Thyroid gland (tissue), 4 donors: ENCODE measurements around the gene PHEX. TPM values are rescaled to one million over a fixed set of nuclear protein-coding genes. Genes with fewer than 3 reads are reported as not detected.

Experiments used
- DNase-seq, 2 donors: peaks; one replicate each; pipeline ENCODE4 v3.0.0-alpha.2; 2019
- H3K27ac ChIP-seq, 3 donors: fragments of 200-600 bp; sonication (generic); 1 replicate in 2 of 3; 2 replicates in 1 of 3; pipeline ENCODE4 v1.5.1; 2016 to 2019; ENCODE audit warnings: mild to moderate bottlenecking in 1 of 3, moderate library complexity in 1 of 3
- H3K27me3 ChIP-seq: fragments of 200-600 bp; sonication (generic); one replicate; pipeline ENCODE4 v1.5.1; 2019
- H3K36me3 ChIP-seq, 2 donors: fragments of 200-600 bp; sonication (generic); one replicate each; pipeline ENCODE4 v1.5.1; 2016 to 2019
- H3K4me1 ChIP-seq, 2 donors: fragments of 200-600 bp; sonication (generic); one replicate each; pipeline ENCODE4 v1.5.1; 2017 to 2019
- H3K4me3 ChIP-seq, 3 donors: fragments of 200-600 bp; sonication (generic); replicated peaks in 1 of 3; 1 replicate in 2 of 3; 2 replicates in 1 of 3; pipeline ENCODE4 v1.5.1; 2016; ENCODE audit warnings: mild to moderate bottlenecking in 1 of 3
- H3K9me3 ChIP-seq: fragments of 200-600 bp; sonication (generic); one replicate; pipeline ENCODE4 v1.5.1; 2017
- POLR2A ChIP-seq, 2 donors: fragments of 450-650 bp; IDR thresholded peaks; one replicate each; pipeline ENCODE4 v1.6.1; 2017; ENCODE audit warnings: antibody characterized with exemption in 2 of 2, mild to moderate bottlenecking in 2 of 2, moderate library complexity in 1 of 2
- WGBS, 2 donors: methylation state at CpG; one replicate each; pipeline ENCODE4 v1.1.5; 2017; 5-methylcytosine and 5-hydroxymethylcytosine counted together
- intact Hi-C: fragments of 100-400 bp; cut with DNase I; formaldehyde crosslinking; loops from one replicate; pipeline ENCODE4 v1.15.1; 2023
- total RNA-seq, 4 donors: library from RNA; depleted of rRNA; stranded (reverse); fragments of >200 nt; gene quantifications; one replicate each; pipeline ENCODE4 v1.2.3, GENCODE V29; 2016
- TF ChIP-seq, protein P1 (sequence below), 6 experiments: fragments of 200-600 bp in 3 of 6; fragments of 450-650 bp in 3 of 6; sonication (generic) in 3 of 6; IDR thresholded peaks; one replicate each; pipeline ENCODE4 v1.5.1; 2016 to 2019; ENCODE audit warnings: antibody characterized with exemption in 6 of 6, mild to moderate bottlenecking in 2 of 6, inconsistent platforms in 1 of 6, moderate library complexity in 1 of 6

The PHEX gene
- total RNA-seq, 4 donors from 2014 or later: 1.5 to 12.4 (median 5.2) TPM

DNA sequence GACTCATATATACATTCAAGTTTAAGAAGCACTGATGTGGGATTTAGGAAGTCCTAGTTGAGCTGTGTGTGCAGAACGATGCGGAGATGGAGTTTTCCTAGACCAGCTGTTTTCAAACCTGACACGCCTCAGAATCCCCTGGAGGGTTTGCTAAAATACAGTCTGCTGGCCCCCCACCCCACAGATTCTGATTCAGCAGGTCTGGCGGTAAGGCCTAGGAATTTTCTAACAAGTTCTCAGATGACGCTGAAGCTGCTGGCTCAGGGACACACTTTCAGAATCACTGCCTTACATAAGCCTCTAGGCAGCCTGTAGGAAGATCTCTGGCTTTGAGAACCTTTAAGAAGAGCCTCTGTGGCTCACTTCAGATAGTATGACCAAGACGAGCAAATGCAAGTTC is 73.1 kb downstream of the PHEX start:
- Histone ChIP-seq H3K36me3 (no peaks in the 10 kb centered on the region), H3K27me3 (no peaks in the 10 kb centered on the region), H3K9me3 (no peaks in the 10 kb centered on the region), H3K4me1 (no peaks in the 10 kb centered on the region), H3K4me3 (no peak overlapping the region), H3K27ac (no peak overlapping the region)
- intact Hi-C loops: no loop called here
- 54 to 56% methylated on average over 2 to 4 of the region's 6 CpGs for WGBS, 2 donors
- no peak for DNase-seq
- TF ChIP-seq POLR2A (IDR thresholded peaks at IDR 0.05): no peak
- TF ChIP-seq, protein P1, sequence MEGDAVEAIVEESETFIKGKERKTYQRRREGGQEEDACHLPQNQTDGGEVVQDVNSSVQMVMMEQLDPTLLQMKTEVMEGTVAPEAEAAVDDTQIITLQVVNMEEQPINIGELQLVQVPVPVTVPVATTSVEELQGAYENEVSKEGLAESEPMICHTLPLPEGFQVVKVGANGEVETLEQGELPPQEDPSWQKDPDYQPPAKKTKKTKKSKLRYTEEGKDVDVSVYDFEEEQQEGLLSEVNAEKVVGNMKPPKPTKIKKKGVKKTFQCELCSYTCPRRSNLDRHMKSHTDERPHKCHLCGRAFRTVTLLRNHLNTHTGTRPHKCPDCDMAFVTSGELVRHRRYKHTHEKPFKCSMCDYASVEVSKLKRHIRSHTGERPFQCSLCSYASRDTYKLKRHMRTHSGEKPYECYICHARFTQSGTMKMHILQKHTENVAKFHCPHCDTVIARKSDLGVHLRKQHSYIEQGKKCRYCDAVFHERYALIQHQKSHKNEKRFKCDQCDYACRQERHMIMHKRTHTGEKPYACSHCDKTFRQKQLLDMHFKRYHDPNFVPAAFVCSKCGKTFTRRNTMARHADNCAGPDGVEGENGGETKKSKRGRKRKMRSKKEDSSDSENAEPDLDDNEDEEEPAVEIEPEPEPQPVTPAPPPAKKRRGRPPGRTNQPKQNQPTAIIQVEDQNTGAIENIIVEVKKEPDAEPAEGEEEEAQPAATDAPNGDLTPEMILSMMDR (IDR thresholded peaks at IDR 0.05): no peak

DNA sequence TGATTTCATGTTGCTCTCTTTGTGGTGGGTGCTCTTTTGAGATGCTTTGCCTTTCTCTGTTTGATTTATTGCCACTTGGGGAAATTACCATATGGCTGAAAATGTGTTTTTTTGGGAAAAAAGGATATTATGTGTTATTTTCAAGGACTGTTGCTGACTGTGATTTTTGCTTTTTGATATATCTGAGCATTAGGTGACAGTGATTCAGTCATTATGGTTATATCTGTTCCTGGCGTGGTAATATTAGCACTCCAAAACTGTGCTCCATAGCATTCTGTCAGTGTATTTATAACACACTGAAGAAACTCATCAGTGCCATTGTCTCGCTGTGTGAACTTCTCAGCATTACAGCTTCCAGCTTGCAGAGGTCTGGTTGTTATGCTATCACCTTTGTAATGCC is 73.8 kb downstream of the PHEX start:
- no peaks in the 10 kb centered on the region for H3K9me3 ChIP-seq
- no peaks in the 10 kb centered on the region for H3K4me1 ChIP-seq
- TF ChIP-seq POLR2A (IDR thresholded peaks at IDR 0.05): no peak
- TF ChIP-seq, protein P1 (IDR thresholded peaks at IDR 0.05): no peak
- 91 to 96% methylated on average over 2 of the region's 2 CpGs for WGBS, 2 donors
- intact Hi-C loops: no loop called here
- H3K36me3 ChIP-seq: no peaks in the 10 kb centered on the region
- H3K27ac ChIP-seq: no peak overlapping the region
- no peaks in the 10 kb centered on the region for H3K27me3 ChIP-seq
- H3K4me3 ChIP-seq: no peak overlapping the region
- no peak for DNase-seq

DNA sequence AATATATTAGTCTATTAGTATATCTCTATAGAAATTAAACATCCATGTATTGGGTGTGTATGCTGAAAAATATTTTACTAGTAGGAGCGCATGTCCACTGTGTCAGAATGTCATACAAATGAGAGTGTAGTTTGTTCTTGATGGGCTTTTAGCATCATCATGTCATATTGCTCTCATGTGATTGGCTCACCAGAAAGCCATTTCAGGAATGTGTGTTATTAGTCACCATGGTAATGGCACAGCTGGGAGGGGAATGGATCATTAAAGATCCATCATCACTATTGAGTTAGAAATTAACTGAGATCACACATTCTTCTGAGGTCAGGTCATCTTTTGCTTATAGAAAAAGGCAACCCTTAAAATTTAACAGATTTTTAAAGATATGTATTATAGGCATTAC is 77.3 kb downstream of the PHEX start:
- H3K27ac ChIP-seq: no peak overlapping the region
- no peaks in the 10 kb centered on the region for H3K36me3 ChIP-seq
- intact Hi-C loops: no loop called here
- no peaks in the 10 kb centered on the region for H3K4me1 ChIP-seq
- H3K4me3 ChIP-seq: no peak overlapping the region
- H3K27me3 ChIP-seq: no peaks in the 10 kb centered on the region
- no peak for TF ChIP-seq POLR2A (IDR thresholded peaks at IDR 0.05)
- H3K9me3 ChIP-seq: no peaks in the 10 kb centered on the region
- no peak for DNase-seq
- WGBS, 2 donors: 100% methylated on average over 1 of the region's 1 CpG

DNA sequence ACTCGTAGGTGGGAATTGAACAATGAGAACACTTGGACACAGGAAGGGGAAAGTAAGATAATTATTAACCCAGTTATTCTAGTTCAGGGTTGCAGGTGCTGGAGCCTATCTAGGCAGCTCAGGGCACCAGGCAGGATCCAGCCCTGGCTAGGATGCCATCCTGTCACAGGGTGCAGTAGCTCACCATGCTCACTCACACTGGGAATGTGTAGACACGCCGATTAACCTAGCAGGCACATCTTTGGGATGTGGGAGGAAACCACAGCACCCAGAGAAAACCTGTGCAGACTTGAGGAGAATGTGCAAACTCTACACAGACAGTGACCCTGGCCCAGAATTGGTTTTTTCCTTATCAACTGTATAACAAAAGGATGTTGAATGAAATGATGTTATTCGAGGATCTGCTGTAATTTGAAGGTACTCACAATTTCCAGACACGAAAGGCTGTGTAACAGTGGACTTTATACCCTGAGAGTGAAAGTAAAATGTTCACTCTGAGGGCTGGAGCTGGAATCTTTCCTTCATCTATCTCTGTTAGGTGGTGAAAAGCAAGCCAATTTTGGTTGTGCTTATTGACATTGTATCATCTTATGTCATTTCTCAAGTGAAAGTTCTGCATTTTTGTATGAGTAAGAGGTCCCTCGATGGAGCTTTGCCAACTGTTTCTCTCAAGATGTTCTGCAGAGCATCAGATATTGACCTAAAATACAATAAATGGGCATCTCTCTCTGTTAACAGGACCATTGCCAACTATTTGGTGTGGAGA is 78.8 kb downstream of the PHEX start:
- 79 to 84% methylated on average over 4 to 6 of the region's 6 CpGs for WGBS, 2 donors
- no peaks in the 10 kb centered on the region for H3K9me3 ChIP-seq
- intact Hi-C loops: no loop called here
- H3K4me1 ChIP-seq: no peaks in the 10 kb centered on the region
- no peaks in the 10 kb centered on the region for H3K36me3 ChIP-seq
- no peak for DNase-seq
- no peak overlapping the region for H3K4me3 ChIP-seq
- H3K27me3 ChIP-seq: no peaks in the 10 kb centered on the region
- TF ChIP-seq POLR2A (IDR thresholded peaks at IDR 0.05): no peak
- TF ChIP-seq, protein P1 (IDR thresholded peaks at IDR 0.05): no peak
- H3K27ac ChIP-seq: no peak overlapping the region

DNA sequence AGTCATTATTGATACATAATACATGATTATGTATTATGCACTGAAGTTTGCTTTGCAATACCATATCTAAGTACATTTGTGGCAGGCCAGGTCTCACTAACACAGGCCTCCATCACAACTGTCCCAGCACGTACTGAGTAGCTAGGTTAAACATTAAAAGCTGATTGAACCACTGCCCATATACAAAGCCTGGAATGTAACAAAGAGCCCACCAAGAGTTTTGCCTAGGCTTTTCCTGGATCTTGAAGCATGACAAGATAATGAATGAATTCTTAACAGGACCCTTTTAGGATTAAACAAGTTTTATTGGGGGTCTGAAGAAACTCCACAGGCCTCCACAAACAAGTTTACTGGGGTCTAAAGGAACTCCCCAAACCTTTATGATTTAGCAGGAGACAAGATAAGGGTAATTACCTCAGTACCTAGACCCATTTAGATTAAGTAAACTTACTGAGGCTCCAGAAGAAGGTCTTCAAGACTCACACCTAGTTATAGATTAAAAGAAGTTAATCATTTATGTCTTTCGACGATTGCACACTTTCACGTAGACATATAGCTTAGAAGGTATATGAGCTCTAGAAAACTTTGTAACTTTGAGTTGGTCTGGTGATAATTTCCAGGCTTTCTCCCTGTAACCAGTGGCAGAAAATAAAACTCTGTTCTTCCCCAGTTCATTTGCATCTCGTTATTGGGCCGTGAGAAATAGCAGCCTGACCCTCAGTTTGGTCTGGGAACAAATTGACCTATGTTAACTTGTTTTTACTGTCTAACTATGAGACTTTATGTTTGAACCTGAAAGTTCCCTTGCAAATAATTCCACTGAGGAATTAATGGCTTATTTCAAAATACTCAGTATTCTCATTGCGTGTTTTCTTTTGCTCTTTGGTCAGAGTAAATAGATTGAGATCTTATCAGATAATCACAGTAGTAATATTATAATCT is 84.8 kb downstream of the PHEX start:
- 79 to 80% methylated on average over 7 of the region's 7 CpGs for WGBS, 2 donors
- TF ChIP-seq POLR2A (IDR thresholded peaks at IDR 0.05): no peak
- TF ChIP-seq, protein P1 (IDR thresholded peaks at IDR 0.05): no peak
- DNase-seq: no peak
- Histone ChIP-seq H3K27ac (no peak overlapping the region), H3K36me3 (no peaks in the 10 kb centered on the region), H3K9me3 (no peaks in the 10 kb centered on the region), H3K4me3 (no peak overlapping the region), H3K4me1 (no peaks in the 10 kb centered on the region), H3K27me3 (no peaks in the 10 kb centered on the region)
- intact Hi-C loops: no loop called here
